H1 (cell line): ENCODE results near the gene CAMK2A.

Source experiments
- BACH1 ChIP-seq: IDR thresholded peaks from 2 replicates; pipeline ENCODE4 v1.6.1; 2012; ENCODE audit warnings: low read length, improper control_type of control experiment
- CHD1 ChIP-seq: IDR thresholded peaks from 2 replicates; pipeline ENCODE4 v1.6.1; 2012; ENCODE audit warnings: low read depth, low read length, improper control_type of control experiment
- EGR1 ChIP-seq: IDR thresholded peaks from 2 replicates; pipeline ENCODE4 v1.6.1; 2011; ENCODE audit warnings: low read depth, low read length, borderline replicate concordance
- EZH2 ChIP-seq: fragments of 200-600 bp; sonication (generic); IDR thresholded peaks from 2 replicates; pipeline ENCODE4 v1.7.1; 2012; ENCODE audit warnings: low read depth, mild to moderate bottlenecking, moderate library complexity, low read length, inconsistent platforms; ENCODE audit not compliant: severe bottlenecking
- GTF2F1 ChIP-seq: IDR thresholded peaks from 2 replicates; pipeline ENCODE4 v1.6.1; 2012; ENCODE audit warnings: low read depth, low read length, improper control_type of control experiment, borderline replicate concordance
- HDAC2 ChIP-seq, 2 experiments: fragments of 300-600 bp in 1 of 2; sonication (generic) in 1 of 2; IDR thresholded peaks; 2 replicates each; pipeline ENCODE4 v1.6.1; 2011 to 2012; ENCODE audit warnings: low read depth in 2 of 2, low read length in 2 of 2, mild to moderate bottlenecking in 2 of 2, moderate library complexity in 2 of 2, borderline replicate concordance in 1 of 2, inconsistent platforms in 1 of 2
- POLR2A ChIP-seq, 2 experiments: IDR thresholded peaks; 1 replicate in 1 of 2; 2 replicates in 1 of 2; pipeline ENCODE4 v1.6.1; 2011; ENCODE audit warnings: low read depth in 2 of 2, low read length in 2 of 2, mild to moderate bottlenecking in 2 of 2; ENCODE audit errors: control extremely low read depth in 1 of 2
- RAD21 ChIP-seq, 2 experiments: IDR thresholded peaks in 1 of 2; conservative IDR thresholded peaks in 1 of 2; 2 replicates each; pipeline ENCODE4 v1.6.1; 2011; ENCODE audit warnings: low read depth in 2 of 2, low read length in 2 of 2, improper control_type of control experiment in 1 of 2, inconsistent platforms in 1 of 2, mild to moderate bottlenecking in 1 of 2, moderate library complexity in 1 of 2
- TF ChIP-seq, protein P1 (sequence below): IDR thresholded peaks from 2 replicates; pipeline ENCODE4 v1.6.1; 2012; ENCODE audit warnings: low read length, inconsistent platforms
- TF ChIP-seq, protein P2 (sequence below), 3 experiments: IDR thresholded peaks; 1 replicate in 2 of 3; 2 replicates in 1 of 3; pipeline versions ENCODE4 v1.5.1 to v1.6.1; 2011; ENCODE audit warnings: low read length in 3 of 3, mild to moderate bottlenecking in 3 of 3, inconsistent platforms in 2 of 3, low read depth in 1 of 3, moderate library complexity in 1 of 3; ENCODE audit not compliant: insufficient read depth in 1 of 3; ENCODE audit errors: control extremely low read depth in 1 of 3

DNA sequence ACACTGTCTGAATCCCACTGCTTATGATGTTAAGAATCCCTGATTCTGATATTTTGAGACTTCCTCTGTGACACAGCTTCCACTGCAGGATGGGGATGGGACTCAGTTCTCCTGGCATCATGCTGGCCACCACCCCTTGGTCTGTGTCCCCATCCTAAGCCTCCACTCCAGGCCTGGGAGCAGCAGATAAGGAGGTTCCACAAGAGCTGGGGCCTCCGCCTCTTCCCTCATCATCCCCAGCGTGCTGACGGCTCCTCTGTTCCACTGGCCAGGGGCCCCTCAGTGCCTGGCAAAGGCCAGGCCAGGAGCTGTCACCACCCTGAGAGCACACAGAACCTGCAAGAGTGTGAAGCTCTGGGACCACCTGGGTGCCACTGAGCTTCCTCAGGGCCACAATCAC, 40.6 kb downstream of the CAMK2A start:
- TF ChIP-seq POLR2A (IDR thresholded peaks at IDR 0.05; ENCODE audit: control extremely low read depth in 1 of 2, low read depth in 2 of 2, low read length in 2 of 2) (no peak), RAD21 (IDR thresholded peaks at IDR 0.05 in 1 of 2, conservative IDR thresholded peaks at IDR 0.05 in 1 of 2; ENCODE audit: low read depth in 2 of 2, low read length in 2 of 2) (no peak), CHD1 (no peak), BACH1 (no peak), EGR1 (no peak), EZH2 (no peak), GTF2F1 (no peak), HDAC2 (IDR thresholded peaks at IDR 0.05; ENCODE audit: borderline replicate concordance in 1 of 2, low read depth in 2 of 2, low read length in 2 of 2) (no peak)
- TF ChIP-seq, protein P1, sequence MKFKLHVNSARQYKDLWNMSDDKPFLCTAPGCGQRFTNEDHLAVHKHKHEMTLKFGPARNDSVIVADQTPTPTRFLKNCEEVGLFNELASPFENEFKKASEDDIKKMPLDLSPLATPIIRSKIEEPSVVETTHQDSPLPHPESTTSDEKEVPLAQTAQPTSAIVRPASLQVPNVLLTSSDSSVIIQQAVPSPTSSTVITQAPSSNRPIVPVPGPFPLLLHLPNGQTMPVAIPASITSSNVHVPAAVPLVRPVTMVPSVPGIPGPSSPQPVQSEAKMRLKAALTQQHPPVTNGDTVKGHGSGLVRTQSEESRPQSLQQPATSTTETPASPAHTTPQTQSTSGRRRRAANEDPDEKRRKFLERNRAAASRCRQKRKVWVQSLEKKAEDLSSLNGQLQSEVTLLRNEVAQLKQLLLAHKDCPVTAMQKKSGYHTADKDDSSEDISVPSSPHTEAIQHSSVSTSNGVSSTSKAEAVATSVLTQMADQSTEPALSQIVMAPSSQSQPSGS, result no peak
- TF ChIP-seq, protein P2, sequence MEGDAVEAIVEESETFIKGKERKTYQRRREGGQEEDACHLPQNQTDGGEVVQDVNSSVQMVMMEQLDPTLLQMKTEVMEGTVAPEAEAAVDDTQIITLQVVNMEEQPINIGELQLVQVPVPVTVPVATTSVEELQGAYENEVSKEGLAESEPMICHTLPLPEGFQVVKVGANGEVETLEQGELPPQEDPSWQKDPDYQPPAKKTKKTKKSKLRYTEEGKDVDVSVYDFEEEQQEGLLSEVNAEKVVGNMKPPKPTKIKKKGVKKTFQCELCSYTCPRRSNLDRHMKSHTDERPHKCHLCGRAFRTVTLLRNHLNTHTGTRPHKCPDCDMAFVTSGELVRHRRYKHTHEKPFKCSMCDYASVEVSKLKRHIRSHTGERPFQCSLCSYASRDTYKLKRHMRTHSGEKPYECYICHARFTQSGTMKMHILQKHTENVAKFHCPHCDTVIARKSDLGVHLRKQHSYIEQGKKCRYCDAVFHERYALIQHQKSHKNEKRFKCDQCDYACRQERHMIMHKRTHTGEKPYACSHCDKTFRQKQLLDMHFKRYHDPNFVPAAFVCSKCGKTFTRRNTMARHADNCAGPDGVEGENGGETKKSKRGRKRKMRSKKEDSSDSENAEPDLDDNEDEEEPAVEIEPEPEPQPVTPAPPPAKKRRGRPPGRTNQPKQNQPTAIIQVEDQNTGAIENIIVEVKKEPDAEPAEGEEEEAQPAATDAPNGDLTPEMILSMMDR (IDR thresholded peaks at IDR 0.05; ENCODE audit: control extremely low read depth in 1 of 3, insufficient read depth in 1 of 3, low read depth in 1 of 3, low read length in 3 of 3), result no peak
